Subcutaneous abdominal adipose tissue (tissue), 5 donors: ENCODE measurements around the gene YPEL1.
"Not testable (repeated sequence)": the region's sequence is repeated elsewhere in the genome, so short reads cannot be mapped to it uniquely, and the experiment has no call there.

Experiments used
- H3K27ac ChIP-seq: one replicate; pipeline ENCODE4 v1.7.0; 2013; ENCODE audit warnings: low read depth, mild to moderate bottlenecking, inconsistent platforms, low read length, moderate library complexity
- H3K27me3 ChIP-seq, 5 donors: one replicate each; pipeline ENCODE4 v1.7.0; 2013; ENCODE audit warnings: low read length in 5 of 5, inconsistent platforms in 1 of 5; ENCODE audit not compliant: control insufficient read depth in 5 of 5, insufficient read depth in 4 of 5
- H3K36me3 ChIP-seq, 5 donors: one replicate each; pipeline ENCODE4 v1.7.0; 2013; ENCODE audit warnings: low read length in 5 of 5; ENCODE audit not compliant: control insufficient read depth in 5 of 5, insufficient read depth in 5 of 5
- H3K4me1 ChIP-seq, 5 donors: one replicate each; pipeline ENCODE4 v1.7.0; 2013; ENCODE audit warnings: low read length in 5 of 5, mild to moderate bottlenecking in 3 of 5, moderate library complexity in 1 of 5; ENCODE audit not compliant: control insufficient read depth in 5 of 5, insufficient read depth in 5 of 5
- H3K4me3 ChIP-seq, 5 donors: one replicate each; pipeline ENCODE4 v1.7.0; 2013; ENCODE audit warnings: low read length in 5 of 5, low read depth in 1 of 5
- H3K9ac ChIP-seq, 5 donors: one replicate each; pipeline ENCODE4 v1.7.0; 2013; ENCODE audit warnings: low read length in 5 of 5, mild to moderate bottlenecking in 4 of 5, moderate library complexity in 3 of 5
- H3K9me3 ChIP-seq, 5 donors: one replicate each; pipeline ENCODE4 v1.7.0; 2013; ENCODE audit warnings: low read length in 5 of 5; ENCODE audit not compliant: control insufficient read depth in 5 of 5
- donor health status: healthy.
- donor health status: healthy.
- donor health status: healthy.
- donor health status: healthy.
- donor health status: healthy.

YPEL1 gene

GRCh38 chr22:21694394-21694793 is 41.2 kb downstream of the YPEL1 start:
- no peaks in the 10 kb centered on the region for H3K9me3 ChIP-seq
- peaks cover 5 to 12% (median 9%) of the 10 kb centered on the region in 5 donors for H3K4me1 ChIP-seq
- no peak overlapping the region for H3K27ac ChIP-seq
- no peaks in the 10 kb centered on the region for H3K27me3 ChIP-seq
- no peak overlapping the region for H3K9ac ChIP-seq
- no peak overlapping the region for H3K4me3 ChIP-seq
- H3K36me3 ChIP-seq: peaks cover 0 to 76% (median 60%) of the 10 kb centered on the region in 5 donors

DNA sequence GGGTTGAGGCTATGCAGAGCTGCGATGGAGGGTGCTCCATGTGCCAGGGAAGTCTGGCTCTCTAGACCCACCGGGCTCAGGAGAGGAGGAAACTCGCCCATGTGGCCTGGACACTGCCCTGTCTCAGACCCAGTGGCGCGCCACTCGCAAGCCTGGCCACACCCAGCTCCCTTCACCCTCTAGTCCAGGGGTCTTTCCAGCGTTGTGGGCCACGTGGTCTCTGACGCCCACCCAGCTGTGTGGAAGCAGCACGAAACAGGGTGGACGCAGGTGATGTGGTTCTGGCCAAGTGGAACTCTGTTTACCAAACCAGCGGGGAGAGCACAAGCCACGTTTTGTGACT is 41.6 kb downstream of the YPEL1 start:
- no peak overlapping the region for H3K27ac ChIP-seq
- peaks cover 4 to 8% (median 7%) of the 10 kb centered on the region in 5 donors for H3K4me1 ChIP-seq
- no peaks in the 10 kb centered on the region for H3K9me3 ChIP-seq
- no peaks in the 10 kb centered on the region for H3K27me3 ChIP-seq
- H3K9ac ChIP-seq: no peak overlapping the region
- peaks cover 0 to 74% (median 61%) of the 10 kb centered on the region in 5 donors for H3K36me3 ChIP-seq
- H3K4me3 ChIP-seq: no peak overlapping the region

GRCh38 chr22:21693333-21693998 is 42.1 kb downstream of the YPEL1 start:
- Histone ChIP-seq H3K4me1 (peaks cover 1 to 3% (median 2%) of the 10 kb centered on the region in 5 donors), H3K36me3 (peaks cover 0 to 75% (median 63%) of the 10 kb centered on the region in 5 donors), H3K27ac (no peak overlapping the region)

GRCh38 chr22:21692856-21693255 is 42.7 kb downstream of the YPEL1 start:
- H3K4me1 ChIP-seq, H3K9me3 ChIP-seq, H3K4me3 ChIP-seq, H3K9ac ChIP-seq, H3K27me3 ChIP-seq, H3K27ac ChIP-seq: not testable (repeated sequence)
- peaks cover 0 to 81% (median 69%) of the 10 kb centered on the region in 5 donors for H3K36me3 ChIP-seq

More at GRCh38 chr22:21693333-21693998, 42.1 kb downstream of the YPEL1 start:
- Histone ChIP-seq H3K27me3 (no peaks in the 10 kb centered on the region), H3K9ac (no peak overlapping the region), H3K9me3 (no peaks in the 10 kb centered on the region), H3K4me3 (no peak overlapping the region)

GRCh38 chr22:21691816-21692215 is 43.8 kb downstream of the YPEL1 start:
- no peak overlapping the region for H3K9ac ChIP-seq
- H3K9me3 ChIP-seq: no peaks in the 10 kb centered on the region
- H3K27me3 ChIP-seq: no peaks in the 10 kb centered on the region
- H3K36me3 ChIP-seq: peaks cover 0 to 82% (median 68%) of the 10 kb centered on the region in 5 donors
- peaks cover 0 to 1% (median 0%) of the 10 kb centered on the region in 5 donors for H3K4me1 ChIP-seq
- no peak overlapping the region for H3K27ac ChIP-seq
- no peak overlapping the region for H3K4me3 ChIP-seq

GRCh38 chr22:21690401-21690801 is 45.2 kb downstream of the YPEL1 start:
- H3K27me3 ChIP-seq: no peaks in the 10 kb centered on the region
- no peak overlapping the region for H3K27ac ChIP-seq
- no peaks in the 10 kb centered on the region for H3K9me3 ChIP-seq
- H3K4me3 ChIP-seq: no peak overlapping the region
- peaks cover 0 to 82% (median 68%) of the 10 kb centered on the region in 5 donors for H3K36me3 ChIP-seq
- peaks cover 0 to 1% (median 0%) of the 10 kb centered on the region in 5 donors for H3K4me1 ChIP-seq
- H3K9ac ChIP-seq: no peak overlapping the region

- peaks cover 0 to 79% (median 64%) of the 10 kb centered on the region in 5 donors for H3K36me3 ChIP-seq
- H3K4me1 ChIP-seq: peaks cover 0 to 1% (median 0%) of the 10 kb centered on the region in 5 donors
- no peaks in the 10 kb centered on the region for H3K9me3 ChIP-seq
- H3K9ac ChIP-seq: no peak overlapping the region
- H3K27ac ChIP-seq: no peak overlapping the region
- H3K4me3 ChIP-seq: no peak overlapping the region
- H3K27me3 ChIP-seq: no peaks in the 10 kb centered on the region
Observed at GRCh38 chr22:21688706-21689381, 46.8 kb downstream of the YPEL1 start.

- Histone ChIP-seq H3K9ac (no peak overlapping the region), H3K36me3 (peaks cover 0 to 79% (median 62%) of the 10 kb centered on the region in 5 donors), H3K9me3 (no peaks in the 10 kb centered on the region), H3K4me1 (peaks cover 0 to 1% (median 0%) of the 10 kb centered on the region in 5 donors), H3K27me3 (no peaks in the 10 kb centered on the region), H3K27ac (no peak overlapping the region), H3K4me3 (no peak overlapping the region)
Observed at GRCh38 chr22:21688341-21688705, 47.3 kb downstream of the YPEL1 start.

- H3K4me1 ChIP-seq: peaks cover 0 to 1% (median 0%) of the 10 kb centered on the region in 5 donors
- H3K9ac ChIP-seq: no peak overlapping the region
- no peak overlapping the region for H3K27ac ChIP-seq
- no peaks in the 10 kb centered on the region for H3K27me3 ChIP-seq
- H3K4me3 ChIP-seq: no peak overlapping the region
- H3K9me3 ChIP-seq: no peaks in the 10 kb centered on the region
- peaks cover 0 to 79% (median 65%) of the 10 kb centered on the region in 5 donors for H3K36me3 ChIP-seq
Observed at GRCh38 chr22:21687685-21688259, 47.8 kb downstream of the YPEL1 start.
